GM23338 (cell line): ENCODE data around the gene KRTAP4-6. TPM values are rescaled to one million over a fixed set of nuclear protein-coding genes. Genes with fewer than 3 reads are reported as not detected.

Source experiments
- ATAC-seq: fragments of 200-7000 bp; cut with Tn5 transposase; 3 replicates; pipeline ENCODE4 v1.9.1; 2020
- DNase-seq: peaks from one replicate; pipeline ENCODE4 v3.0.0-alpha.2; 2015; ENCODE audit warnings: low spot score
- H2AFZ ChIP-seq: fragments of 200-600 bp; sonication (generic); 2 replicates; pipeline ENCODE4 v1.8.0; 2016; ENCODE audit warnings: antibody characterized with exemption, mild to moderate bottlenecking, moderate library complexity
- H3F3A ChIP-seq: fragments of 200-600 bp; sonication (generic); replicated peaks from 2 replicates; pipeline ENCODE4 v1.8.0; 2017; ENCODE audit warnings: antibody characterized with exemption, mixed run types, low read depth
- H3K27ac ChIP-seq: fragments of 200-600 bp; sonication (generic); 2 replicates; pipeline ENCODE4 v1.6.1; 2016; ENCODE audit warnings: low read depth
- H3K27me3 ChIP-seq: fragments of 200-600 bp; sonication (generic); 2 replicates; pipeline ENCODE4 v1.8.0; 2016; ENCODE audit warnings: mild to moderate bottlenecking, mixed run types, moderate library complexity; ENCODE audit not compliant: insufficient read depth
- H3K36me3 ChIP-seq: fragments of 200-600 bp; sonication (generic); 2 replicates; pipeline ENCODE4 v1.8.0; 2016; ENCODE audit warnings: mild to moderate bottlenecking; ENCODE audit not compliant: insufficient read depth
- H3K4me1 ChIP-seq: fragments of 200-600 bp; sonication (generic); 2 replicates; pipeline ENCODE4 v1.8.0; 2016; ENCODE audit warnings: mild to moderate bottlenecking, moderate library complexity; ENCODE audit not compliant: insufficient read depth
- H3K4me2 ChIP-seq: fragments of 200-600 bp; sonication (generic); 2 replicates; pipeline ENCODE4 v1.7.1; 2017; ENCODE audit warnings: mixed run types
- H3K4me3 ChIP-seq: fragments of 200-600 bp; sonication (generic); 2 replicates; pipeline ENCODE4 v1.6.1; 2016; ENCODE audit warnings: mixed run types
- H3K79me2 ChIP-seq: fragments of 200-600 bp; sonication (generic); replicated peaks from 2 replicates; pipeline ENCODE4 v1.8.0; 2017; ENCODE audit warnings: mild to moderate bottlenecking; ENCODE audit not compliant: insufficient read depth
- H3K9me2 ChIP-seq: fragments of 200-600 bp; sonication (generic); 2 replicates; pipeline ENCODE4 v1.8.0; 2017; ENCODE audit not compliant: insufficient read depth
- H4K20me1 ChIP-seq: fragments of 200-600 bp; sonication (generic); replicated peaks from 2 replicates; pipeline ENCODE4 v1.8.0; 2017; ENCODE audit warnings: mild to moderate bottlenecking; ENCODE audit not compliant: insufficient read depth
- H3K27ac Mint-ChIP-seq: 2 replicates; pipeline ENCODE4 v1.8.0; 2020; ENCODE audit warnings: inconsistent platforms, mild to moderate bottlenecking, moderate library complexity, mixed read lengths
- H3K27me3 Mint-ChIP-seq: 3 replicates; pipeline ENCODE4 v1.8.0; 2022; ENCODE audit warnings: low read depth, mild to moderate bottlenecking, moderate library complexity, mixed read lengths, inconsistent platforms; ENCODE audit not compliant: insufficient read depth, poor library complexity
- H3K36me3 Mint-ChIP-seq: 3 replicates; pipeline ENCODE4 v1.8.0; 2021; ENCODE audit warnings: low read depth, mild to moderate bottlenecking, inconsistent platforms, moderate library complexity, mixed read lengths
- H3K4me1 Mint-ChIP-seq: 3 replicates; pipeline ENCODE4 v1.8.0; 2020; ENCODE audit warnings: mild to moderate bottlenecking, inconsistent platforms, mixed read lengths
- H3K4me3 Mint-ChIP-seq: 3 replicates; pipeline ENCODE4 v1.8.0; 2021; ENCODE audit warnings: moderate library complexity, mild to moderate bottlenecking, inconsistent platforms, mixed read lengths
- H3K9me3 Mint-ChIP-seq: 3 replicates; pipeline ENCODE4 v1.8.0; 2020; ENCODE audit warnings: moderate library complexity, mild to moderate bottlenecking, inconsistent platforms, mixed read lengths
- EZH2 ChIP-seq: fragments of 200-600 bp; sonication (generic); IDR thresholded peaks from one replicate; pipeline ENCODE4 v1.8.0; 2017; ENCODE audit warnings: antibody characterized with exemption, mild to moderate bottlenecking, low read depth; ENCODE audit not compliant: unreplicated experiment
- ZNF114 ChIP-seq: fragments of 250-450 bp; sonication (Bioruptor Pico); IDR thresholded peaks from 2 replicates; pipeline ENCODE4 v1.5.0; 2020; ENCODE audit warnings: mild to moderate bottlenecking, moderate library complexity
- polyA plus RNA-seq: library from polyadenylated mRNA; unstranded; fragments of >200 nt; fragmentation: Nextera tagmentation; extraction: Ambion mirVana; gene quantifications from 2 replicates; pipeline ENCODE4 v1.2.1, GENCODE V29; 2016
- total RNA-seq: library from RNA; depleted of rRNA; stranded (reverse); fragments of >200 nt; shearing (Covaris generic); gene quantifications from 2 replicates; pipeline ENCODE4 v1.2.3, GENCODE V29; 2014
- TF ChIP-seq, protein P1 (sequence below): IDR thresholded peaks from one replicate; pipeline ENCODE4 v1.6.1; 2018; ENCODE audit warnings: antibody characterized with exemption; ENCODE audit not compliant: unreplicated experiment
- TF ChIP-seq, protein P2 (sequence below): IDR thresholded peaks from 2 replicates; pipeline ENCODE4 v1.6.1; 2016; ENCODE audit warnings: antibody characterized with exemption

KRTAP4-6 gene
- total and polyA plus RNA-seq, 2 experiments from 2014 or later = not detected

DNA sequence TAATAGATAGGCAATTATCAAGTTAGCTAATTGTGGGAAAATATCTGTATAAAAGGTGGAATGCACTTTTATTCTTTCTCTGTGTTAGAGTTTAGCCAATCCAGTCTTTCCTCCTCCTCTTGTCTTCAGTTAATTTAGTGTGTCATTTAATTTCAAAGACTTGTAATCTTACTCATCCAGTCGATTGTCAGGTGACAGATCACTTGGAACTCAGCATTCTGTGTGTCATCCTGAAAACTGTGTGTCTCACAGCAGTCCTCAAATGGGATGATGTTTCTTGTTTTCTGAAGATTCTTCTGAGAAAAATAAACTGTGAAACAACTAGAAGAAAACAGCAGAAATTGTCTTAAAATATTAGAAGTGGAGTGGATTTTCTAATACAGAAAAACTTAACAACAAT is 44.7 kb upstream of the KRTAP4-6 start (continued):
- TF ChIP-seq, protein P1, sequence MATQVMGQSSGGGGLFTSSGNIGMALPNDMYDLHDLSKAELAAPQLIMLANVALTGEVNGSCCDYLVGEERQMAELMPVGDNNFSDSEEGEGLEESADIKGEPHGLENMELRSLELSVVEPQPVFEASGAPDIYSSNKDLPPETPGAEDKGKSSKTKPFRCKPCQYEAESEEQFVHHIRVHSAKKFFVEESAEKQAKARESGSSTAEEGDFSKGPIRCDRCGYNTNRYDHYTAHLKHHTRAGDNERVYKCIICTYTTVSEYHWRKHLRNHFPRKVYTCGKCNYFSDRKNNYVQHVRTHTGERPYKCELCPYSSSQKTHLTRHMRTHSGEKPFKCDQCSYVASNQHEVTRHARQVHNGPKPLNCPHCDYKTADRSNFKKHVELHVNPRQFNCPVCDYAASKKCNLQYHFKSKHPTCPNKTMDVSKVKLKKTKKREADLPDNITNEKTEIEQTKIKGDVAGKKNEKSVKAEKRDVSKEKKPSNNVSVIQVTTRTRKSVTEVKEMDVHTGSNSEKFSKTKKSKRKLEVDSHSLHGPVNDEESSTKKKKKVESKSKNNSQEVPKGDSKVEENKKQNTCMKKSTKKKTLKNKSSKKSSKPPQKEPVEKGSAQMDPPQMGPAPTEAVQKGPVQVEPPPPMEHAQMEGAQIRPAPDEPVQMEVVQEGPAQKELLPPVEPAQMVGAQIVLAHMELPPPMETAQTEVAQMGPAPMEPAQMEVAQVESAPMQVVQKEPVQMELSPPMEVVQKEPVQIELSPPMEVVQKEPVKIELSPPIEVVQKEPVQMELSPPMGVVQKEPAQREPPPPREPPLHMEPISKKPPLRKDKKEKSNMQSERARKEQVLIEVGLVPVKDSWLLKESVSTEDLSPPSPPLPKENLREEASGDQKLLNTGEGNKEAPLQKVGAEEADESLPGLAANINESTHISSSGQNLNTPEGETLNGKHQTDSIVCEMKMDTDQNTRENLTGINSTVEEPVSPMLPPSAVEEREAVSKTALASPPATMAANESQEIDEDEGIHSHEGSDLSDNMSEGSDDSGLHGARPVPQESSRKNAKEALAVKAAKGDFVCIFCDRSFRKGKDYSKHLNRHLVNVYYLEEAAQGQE = no peak
- TF ChIP-seq EZH2 = no peak

DNA sequence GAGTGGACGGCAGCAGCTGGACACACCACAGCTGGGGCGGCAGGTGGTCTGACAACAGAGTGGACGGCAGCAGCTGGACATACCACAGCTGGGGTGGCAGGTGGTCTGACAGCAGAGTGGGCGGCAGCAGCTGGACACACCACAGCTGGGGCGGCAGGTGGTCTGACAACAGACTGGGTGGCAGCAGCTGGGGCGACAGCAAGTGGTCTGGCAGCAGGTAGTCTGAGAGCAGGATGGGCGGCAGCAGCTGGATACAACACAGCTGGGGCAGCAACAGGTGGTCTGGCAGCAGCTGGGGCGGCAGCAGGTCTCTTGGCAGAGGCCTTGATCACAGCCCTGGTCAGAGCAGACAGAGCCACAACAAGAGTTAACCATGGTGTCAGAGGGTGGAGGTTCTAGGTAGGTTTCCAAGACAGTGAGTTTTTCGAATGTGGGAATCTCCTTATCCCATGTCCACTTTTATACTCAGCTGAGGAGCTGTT is 44.2 kb upstream of the KRTAP4-6 start, which contains the start of gene KRTAP4-1:
KRTAP4-1 (minus strand) TSS at position 432 of the 482 bp plus-strand sequence; CDS start at position 375, 57 bp downstream.
- DNase-seq = no peak
- no peaks in the 10 kb centered on the region for H3K9me2 ChIP-seq
- H3K4me3 ChIP-seq = no peak within 1 kb of the TSS
- no peaks in the 10 kb centered on the region for H3K9me3 Mint-ChIP-seq
- H3K36me3 Mint-ChIP-seq = no peaks in the 10 kb centered on the region
- H3K4me3 Mint-ChIP-seq = no peak within 1 kb of the TSS
- no peaks in the 10 kb centered on the region for H3K79me2 ChIP-seq
- H3F3A ChIP-seq = no peaks in the 10 kb centered on the region
- no peak within 1 kb of the TSS for H2AFZ ChIP-seq
- H3K27ac ChIP-seq = no peak within 1 kb of the TSS
- no peaks in the 10 kb centered on the region for H3K27me3 ChIP-seq
- TF ChIP-seq, protein P1 = no peak
- TF ChIP-seq, protein P2, sequence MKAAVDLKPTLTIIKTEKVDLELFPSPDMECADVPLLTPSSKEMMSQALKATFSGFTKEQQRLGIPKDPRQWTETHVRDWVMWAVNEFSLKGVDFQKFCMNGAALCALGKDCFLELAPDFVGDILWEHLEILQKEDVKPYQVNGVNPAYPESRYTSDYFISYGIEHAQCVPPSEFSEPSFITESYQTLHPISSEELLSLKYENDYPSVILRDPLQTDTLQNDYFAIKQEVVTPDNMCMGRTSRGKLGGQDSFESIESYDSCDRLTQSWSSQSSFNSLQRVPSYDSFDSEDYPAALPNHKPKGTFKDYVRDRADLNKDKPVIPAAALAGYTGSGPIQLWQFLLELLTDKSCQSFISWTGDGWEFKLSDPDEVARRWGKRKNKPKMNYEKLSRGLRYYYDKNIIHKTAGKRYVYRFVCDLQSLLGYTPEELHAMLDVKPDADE = no peak
- no peak for TF ChIP-seq ZNF114 (CRISPR knock-in tag)
- TF ChIP-seq EZH2 = no peak
- no peaks in the 10 kb centered on the region for H3K4me1 ChIP-seq
- H3K27ac Mint-ChIP-seq = no peak within 1 kb of the TSS
- no peaks in the 10 kb centered on the region for H3K4me1 Mint-ChIP-seq
- H4K20me1 ChIP-seq = no peaks in the 10 kb centered on the region
- no peak within 1 kb of the TSS for H3K4me2 ChIP-seq
- no peaks in the 10 kb centered on the region for H3K36me3 ChIP-seq
- H3K27me3 Mint-ChIP-seq = peaks cover 2% of the 10 kb centered on the region
- ATAC-seq = no peak
